AG20443 (cell line): ENCODE data around the gene UBR2.
"Not testable (repeated sequence)": the region's sequence is repeated elsewhere in the genome, so short reads cannot be mapped to it uniquely, and the experiment has no call there.

ENCODE experiments used
- DNase-seq: peaks from one replicate; pipeline ENCODE4 v3.0.0; 2012; ENCODE audit warnings: low spot score, mixed read lengths

Gene UBR2

GRCh38 chr6:42693725-42694323 is 130.0 kb downstream of the UBR2 start:
- DNase-seq, result no peak

GRCh38 chr6:42694586-42694985 is 130.8 kb downstream of the UBR2 start:
- no peak for DNase-seq

- DNase-seq, result peak; percentile 84
Measured at GRCh38 chr6:42696526-42697267, 132.9 kb downstream of the UBR2 start.

GRCh38 chr6:42697268-42697655 is 133.4 kb downstream of the UBR2 start:
- DNase-seq, result no peak

GRCh38 chr6:42698217-42698616 is 134.4 kb downstream of the UBR2 start:
- no peak for DNase-seq

GRCh38 chr6:42702200-42702599 is 138.4 kb downstream of the UBR2 start:
- DNase-seq, result peak; percentile 33

- DNase-seq, result not testable (repeated sequence)
Measured at GRCh38 chr6:42702786-42703185, 139.0 kb downstream of the UBR2 start.

- no peak for DNase-seq
Measured at GRCh38 chr6:42704251-42704936, 140.6 kb downstream of the UBR2 start.

- no peak for DNase-seq
Measured at GRCh38 chr6:42704937-42705374, 141.1 kb downstream of the UBR2 start.

GRCh38 chr6:42707595-42707994 is 143.8 kb downstream of the UBR2 start:
- no peak for DNase-seq

- no peak for DNase-seq
Measured at GRCh38 chr6:42708096-42708495, 144.3 kb downstream of the UBR2 start.

- no peak for DNase-seq
Measured at GRCh38 chr6:42709871-42710270, 146.0 kb downstream of the UBR2 start.

GRCh38 chr6:42710316-42710715 is 146.5 kb downstream of the UBR2 start:
- no peak for DNase-seq

- DNase-seq, result no peak
Measured at GRCh38 chr6:42711930-42712329, 148.1 kb downstream of the UBR2 start.

GRCh38 chr6:42714098-42714761 is 150.4 kb downstream of the UBR2 start:
- DNase-seq, result no peak

- no peak for DNase-seq
Measured at GRCh38 chr6:42715871-42716270, 152.0 kb downstream of the UBR2 start.

GRCh38 chr6:42720739-42721138 is 156.9 kb downstream of the UBR2 start:
- DNase-seq, result no peak

GRCh38 chr6:42722497-42722896 is 158.7 kb downstream of the UBR2 start, which contains the start of gene PRPH2:
PRPH2 (minus strand) TSS chr6:42722597; CDS start chr6:42722334, 263 bp downstream.
- no peak for DNase-seq

- no peak for DNase-seq
Measured at GRCh38 chr6:42724825-42725224, 161.0 kb downstream of the UBR2 start.

GRCh38 chr6:42726026-42726425 is 162.2 kb downstream of the UBR2 start:
- DNase-seq, result no peak

GRCh38 chr6:42726485-42727086 is 162.8 kb downstream of the UBR2 start:
- peak; percentile 86 for DNase-seq

- peak; percentile 39 for DNase-seq
Measured at GRCh38 chr6:42727087-42727611, 163.3 kb downstream of the UBR2 start.
